Activated CD4-positive, alpha-beta T cell treated with anti-CD3 and anti-CD28 coated beads, Interleukin-2, amount 10 ng/mL, durations not matched to agents 24 days and 14 days (primary cell): ENCODE data around the gene ETV5. TPM values are rescaled to one million over a fixed set of nuclear protein-coding genes. Genes with fewer than 3 reads are reported as not detected.

Source experiments
- DNase-seq: peaks from one replicate; pipeline ENCODE4 v3.0.0; 2022
- H3K27ac Mint-ChIP-seq: one replicate; pipeline ENCODE4 v1.8.0; 2022; ENCODE audit warnings: mild to moderate bottlenecking, mixed read lengths
- H3K27me3 Mint-ChIP-seq: one replicate; pipeline ENCODE4 v1.8.0; 2022; ENCODE audit warnings: mixed read lengths
- H3K36me3 Mint-ChIP-seq: one replicate; pipeline ENCODE4 v1.8.0; 2022; ENCODE audit warnings: low read depth, mild to moderate bottlenecking, mixed read lengths
- H3K4me1 Mint-ChIP-seq: one replicate; pipeline ENCODE4 v1.8.0; 2021; ENCODE audit warnings: mixed read lengths
- H3K4me3 Mint-ChIP-seq: one replicate; pipeline ENCODE4 v1.8.0; 2022; ENCODE audit warnings: mild to moderate bottlenecking, moderate library complexity, mixed read lengths
- H3K9me3 Mint-ChIP-seq: one replicate; pipeline ENCODE4 v1.8.0; 2021; ENCODE audit warnings: mixed read lengths
- intact Hi-C: fragments of 100-400 bp; cut with micrococcal nuclease; formaldehyde crosslinking; loops from one replicate; pipeline ENCODE4 v1.15.1; 2023
- total RNA-seq: library from RNA; stranded (reverse); gene quantifications from 2 replicates; pipeline ENCODE4 v1.2.3, GENCODE V29; 2022

ETV5 gene
- total RNA-seq, 1 donor from 2014 or later = 2.5 TPM

DNA sequence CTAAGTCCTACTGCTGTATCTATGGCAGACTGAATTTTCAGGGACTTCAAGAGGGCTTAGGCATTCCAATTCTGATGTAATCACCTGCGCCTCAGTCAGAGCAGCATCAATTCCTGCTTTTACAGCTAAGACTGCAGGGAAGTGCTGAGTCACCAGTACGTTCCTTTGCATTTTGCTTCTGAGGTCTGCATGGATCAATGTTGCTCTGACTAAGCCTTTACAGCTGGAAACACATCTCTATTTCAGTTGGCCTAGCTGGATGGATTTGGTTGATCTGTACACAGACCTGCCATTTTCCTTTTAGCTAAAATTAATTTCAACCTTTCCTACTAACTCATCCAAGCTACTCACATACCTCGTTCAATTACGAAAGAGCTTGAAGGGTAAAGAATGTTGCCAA is 51.3 kb downstream of the ETV5 start:
- Mint-ChIP-seq H3K4me3 (no peak overlapping the region), H3K36me3 (no peaks in the 10 kb centered on the region), H3K27ac (no peak overlapping the region), H3K27me3 (peaks cover 61% of the 10 kb centered on the region), H3K4me1 (peaks cover 10% of the 10 kb centered on the region), H3K9me3 (no peaks in the 10 kb centered on the region)
- intact Hi-C loops = no loop called here
- DNase-seq = no peak

DNA sequence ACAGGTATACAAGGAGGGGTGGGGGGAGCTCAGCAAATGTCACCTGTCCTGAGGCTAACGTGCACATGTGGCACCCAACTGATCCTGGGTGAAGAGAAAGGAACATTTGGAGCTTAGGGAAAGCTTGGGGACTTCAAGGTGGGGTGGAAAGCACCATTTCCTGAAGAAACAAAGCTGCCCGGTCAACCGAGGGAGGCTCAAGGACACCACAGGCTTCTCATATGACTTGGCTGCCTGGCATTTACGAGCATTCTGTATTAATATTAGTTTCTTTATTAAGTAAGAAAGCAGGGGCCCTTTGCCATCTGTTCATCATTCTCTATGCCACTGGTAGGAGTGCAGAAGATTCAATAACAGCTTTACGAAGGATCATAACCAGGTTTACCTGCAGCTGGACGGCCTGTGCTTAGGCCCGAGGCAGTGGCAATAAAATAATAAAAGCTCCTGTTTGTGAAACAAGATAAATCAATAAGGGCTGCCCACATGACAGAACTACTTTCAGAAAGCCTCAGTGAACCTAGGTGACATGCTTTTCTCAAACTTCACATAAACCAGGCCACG is 54.0 kb downstream of the ETV5 start:
- H3K27me3 Mint-ChIP-seq = peaks cover 59% of the 10 kb centered on the region
- H3K36me3 Mint-ChIP-seq = no peaks in the 10 kb centered on the region
- H3K4me1 Mint-ChIP-seq = peaks cover 1% of the 10 kb centered on the region
- H3K27ac Mint-ChIP-seq = no peak overlapping the region
- DNase-seq = no peak
- H3K9me3 Mint-ChIP-seq = no peaks in the 10 kb centered on the region
- no peak overlapping the region for H3K4me3 Mint-ChIP-seq
- intact Hi-C loops = no loop called here

DNA sequence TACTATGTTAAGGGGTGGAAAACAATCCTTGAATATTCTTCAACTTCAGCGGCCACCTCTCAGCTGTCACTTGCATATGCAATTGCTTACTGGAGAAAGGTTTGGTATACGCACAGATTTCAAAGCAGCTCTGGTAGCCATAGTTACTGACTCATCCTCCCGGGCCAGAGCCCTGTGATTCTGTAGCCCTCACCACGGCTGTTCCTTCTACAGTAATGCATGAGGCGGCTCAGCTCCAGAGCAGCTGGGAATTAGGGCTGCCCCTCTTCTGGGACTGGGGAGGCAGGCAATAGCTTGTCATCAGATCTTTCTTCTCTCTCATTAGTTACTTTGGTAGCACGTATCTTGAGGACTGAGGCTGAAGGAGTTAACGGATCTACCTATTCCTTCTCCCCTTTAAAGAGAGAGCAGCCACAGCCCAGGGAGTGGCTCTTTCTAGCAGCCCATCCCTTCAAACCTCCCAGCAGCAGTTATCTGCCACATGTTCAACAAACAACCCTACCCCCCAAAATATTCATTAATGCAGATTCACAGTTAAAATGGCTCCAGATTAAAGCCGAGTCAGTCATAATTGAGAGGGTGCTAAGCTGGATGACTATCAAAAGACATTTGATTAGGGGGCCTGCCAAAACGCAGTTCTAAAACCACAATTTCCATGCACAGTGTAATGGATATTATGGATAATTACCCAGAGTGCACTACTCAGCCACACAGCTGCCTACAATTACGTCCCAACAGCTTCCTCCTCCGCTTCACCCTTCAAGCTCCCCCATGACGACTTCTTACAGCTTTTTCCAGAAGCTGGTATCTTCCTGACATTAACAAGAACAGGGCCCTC is 54.7 kb downstream of the ETV5 start:
- Mint-ChIP-seq H3K27ac (no peak overlapping the region), H3K9me3 (no peaks in the 10 kb centered on the region), H3K4me1 (no peaks in the 10 kb centered on the region), H3K4me3 (no peak overlapping the region), H3K36me3 (no peaks in the 10 kb centered on the region), H3K27me3 (peaks cover 59% of the 10 kb centered on the region)
- intact Hi-C loops = no loop called here
- DNase-seq = no peak

DNA sequence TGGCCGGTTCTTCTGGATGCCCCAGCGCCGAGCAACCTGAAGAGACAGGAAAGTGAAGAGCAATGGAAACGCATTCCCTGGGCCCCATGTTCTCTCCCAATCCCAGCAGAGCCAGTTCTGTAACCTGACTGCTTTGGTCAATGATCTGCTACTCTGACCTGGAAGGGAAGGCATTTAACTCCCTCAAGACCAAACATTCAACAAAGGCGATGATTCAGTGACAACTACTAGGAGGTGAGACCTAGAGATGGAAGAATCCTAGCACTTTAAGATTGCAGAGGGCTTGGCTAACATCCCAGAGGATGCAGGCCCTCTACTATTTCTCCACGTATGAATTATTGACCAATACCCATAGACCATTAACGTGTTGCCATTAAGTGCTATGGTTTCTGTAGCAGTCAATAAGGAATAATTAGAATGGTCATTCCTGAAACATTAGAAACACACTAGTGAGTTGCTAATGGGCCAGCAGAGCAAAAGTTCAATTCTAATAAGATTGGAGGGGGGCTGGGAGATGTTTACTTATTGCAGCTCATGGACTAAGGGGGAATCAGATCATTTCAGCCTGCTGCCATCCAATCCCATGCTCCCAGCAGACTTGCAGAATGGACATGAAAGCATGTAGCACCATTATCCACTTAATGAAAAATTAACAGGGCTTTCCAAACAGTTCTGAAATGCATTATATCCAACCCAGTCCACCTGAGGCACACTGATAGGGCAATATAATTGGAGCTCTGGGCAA is 56.6 kb downstream of the ETV5 start:
- DNase-seq = no peak
- H3K27ac Mint-ChIP-seq = no peak overlapping the region
- H3K9me3 Mint-ChIP-seq = no peaks in the 10 kb centered on the region
- H3K4me3 Mint-ChIP-seq = no peak overlapping the region
- no peaks in the 10 kb centered on the region for H3K36me3 Mint-ChIP-seq
- no peaks in the 10 kb centered on the region for H3K4me1 Mint-ChIP-seq
- peaks cover 49% of the 10 kb centered on the region for H3K27me3 Mint-ChIP-seq
- intact Hi-C loops = no loop called here

DNA sequence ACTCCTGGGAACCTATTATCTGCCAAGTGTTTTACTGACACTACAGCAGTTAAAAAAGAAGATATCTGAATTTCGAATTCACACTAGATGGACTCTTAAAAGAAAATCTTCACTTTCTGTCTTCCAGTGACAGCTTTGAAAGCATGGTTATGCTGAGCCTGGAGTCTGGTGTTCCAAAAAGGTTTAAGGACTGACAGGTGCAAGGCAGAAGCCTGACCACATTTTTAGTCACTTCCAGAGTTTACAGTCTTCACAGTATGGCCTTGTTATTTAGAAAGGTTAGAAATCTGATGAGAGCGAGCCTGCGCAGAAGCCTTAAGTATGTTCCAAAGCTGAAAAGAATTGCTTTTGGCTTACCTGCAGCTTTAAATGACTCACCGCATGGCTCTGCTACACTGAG is 59.9 kb downstream of the ETV5 start:
- Mint-ChIP-seq H3K27me3 (peaks cover 33% of the 10 kb centered on the region), H3K27ac (no peak overlapping the region), H3K4me3 (no peak overlapping the region), H3K36me3 (no peaks in the 10 kb centered on the region), H3K9me3 (no peaks in the 10 kb centered on the region), H3K4me1 (no peaks in the 10 kb centered on the region)
- no peak for DNase-seq
- intact Hi-C loops = no loop called here

DNA sequence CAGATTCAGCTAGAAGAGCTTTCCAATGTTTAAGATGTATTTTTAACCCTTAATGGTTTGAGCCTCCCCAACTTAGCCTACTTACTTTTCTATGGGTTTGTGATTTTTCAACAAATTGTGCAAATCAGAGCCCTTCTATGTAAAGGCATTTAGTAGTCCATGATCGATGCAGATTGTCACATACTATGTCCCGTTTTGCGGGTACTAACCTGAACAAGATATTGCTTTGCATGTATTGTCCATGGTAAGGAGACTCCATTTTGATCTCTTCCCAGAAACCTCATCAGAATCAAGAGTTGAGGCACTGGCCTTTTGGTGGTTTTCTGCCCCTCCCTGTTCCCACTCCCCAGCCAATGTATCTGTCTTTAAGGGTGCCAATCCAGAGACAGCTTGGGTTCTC is 60.8 kb downstream of the ETV5 start:
- Mint-ChIP-seq H3K4me1 (no peaks in the 10 kb centered on the region), H3K4me3 (no peak overlapping the region), H3K27me3 (peaks cover 34% of the 10 kb centered on the region), H3K36me3 (no peaks in the 10 kb centered on the region), H3K27ac (no peak overlapping the region), H3K9me3 (no peaks in the 10 kb centered on the region)
- intact Hi-C loops = no loop called here
- DNase-seq = no peak

DNA sequence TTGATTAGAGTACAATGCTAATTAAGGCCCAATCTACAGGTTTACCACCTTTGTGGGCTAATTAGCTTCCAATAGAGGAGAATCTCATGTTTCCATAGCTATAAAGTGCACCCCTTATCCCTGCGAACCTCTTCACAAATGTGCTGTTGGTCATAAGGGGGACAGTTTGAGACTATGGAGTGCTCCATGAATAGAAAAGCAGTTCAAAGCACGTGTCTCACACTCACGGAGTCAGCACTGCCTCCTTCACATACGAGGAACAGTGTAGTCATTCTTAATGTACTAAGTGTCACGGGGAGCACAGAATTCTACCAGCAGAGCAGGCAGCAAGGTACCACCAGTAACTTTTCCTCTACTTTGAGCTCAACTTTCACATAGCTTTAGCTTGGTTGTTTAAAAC is 62.1 kb downstream of the ETV5 start:
- H3K4me3 Mint-ChIP-seq = no peak overlapping the region
- H3K27me3 Mint-ChIP-seq = peaks cover 36% of the 10 kb centered on the region

DNA sequence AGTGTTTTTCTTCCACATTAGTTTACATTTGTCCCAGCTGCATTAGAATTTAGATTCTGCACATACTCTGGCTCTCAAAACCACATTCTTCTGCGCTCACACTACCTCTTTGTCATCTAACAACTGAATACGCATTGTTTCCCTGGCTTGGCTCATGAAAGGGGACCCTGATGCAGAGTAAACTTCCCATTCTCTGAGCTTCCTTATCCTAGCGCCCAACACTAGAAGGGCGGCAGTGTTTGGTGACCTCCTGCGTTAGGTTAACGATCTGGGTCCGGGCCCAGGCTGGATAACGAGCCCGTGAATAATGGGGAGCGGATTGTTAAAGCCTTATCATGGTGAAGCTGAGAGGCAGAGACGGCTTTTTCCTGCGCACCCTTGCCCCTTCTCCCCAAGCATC is 63.9 kb downstream of the ETV5 start:
- no peaks in the 10 kb centered on the region for H3K4me1 Mint-ChIP-seq
- H3K9me3 Mint-ChIP-seq = no peaks in the 10 kb centered on the region
- H3K27ac Mint-ChIP-seq = no peak overlapping the region
- H3K4me3 Mint-ChIP-seq = no peak overlapping the region
- H3K27me3 Mint-ChIP-seq = peaks cover 30% of the 10 kb centered on the region
- DNase-seq = no peak
- intact Hi-C loops = no loop called here
- H3K36me3 Mint-ChIP-seq = no peaks in the 10 kb centered on the region

More for the DNA sequence above, 62.1 kb downstream of the ETV5 start:
- DNase-seq = no peak
- H3K36me3 Mint-ChIP-seq = no peaks in the 10 kb centered on the region
- intact Hi-C loops = no loop called here
- H3K9me3 Mint-ChIP-seq = no peaks in the 10 kb centered on the region
- H3K4me1 Mint-ChIP-seq = no peaks in the 10 kb centered on the region
- no peak overlapping the region for H3K27ac Mint-ChIP-seq

DNA sequence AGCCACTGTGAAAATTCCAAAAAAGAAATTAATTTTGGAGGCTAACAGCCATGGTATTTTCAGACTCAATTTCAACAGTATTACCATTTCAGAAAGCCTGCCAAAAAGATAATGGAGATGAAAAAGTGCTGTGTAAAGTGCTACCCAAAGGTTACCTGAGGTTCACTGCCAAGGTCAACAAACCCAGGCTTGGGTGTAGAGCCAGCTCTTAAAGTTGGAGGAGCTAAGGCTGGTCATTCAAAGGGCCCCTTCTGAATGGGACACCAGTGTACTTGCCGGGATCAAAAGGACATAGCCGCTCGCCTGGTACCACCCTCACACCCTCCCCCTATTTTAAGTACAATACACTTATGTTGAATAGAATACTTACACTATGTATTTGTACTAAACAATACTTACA is 64.5 kb downstream of the ETV5 start:
- no peak overlapping the region for H3K27ac Mint-ChIP-seq
- no peak for DNase-seq
- intact Hi-C loops = no loop called here
- peaks cover 32% of the 10 kb centered on the region for H3K27me3 Mint-ChIP-seq
- no peaks in the 10 kb centered on the region for H3K9me3 Mint-ChIP-seq
- H3K36me3 Mint-ChIP-seq = no peaks in the 10 kb centered on the region
- H3K4me3 Mint-ChIP-seq = no peak overlapping the region
- no peaks in the 10 kb centered on the region for H3K4me1 Mint-ChIP-seq

DNA sequence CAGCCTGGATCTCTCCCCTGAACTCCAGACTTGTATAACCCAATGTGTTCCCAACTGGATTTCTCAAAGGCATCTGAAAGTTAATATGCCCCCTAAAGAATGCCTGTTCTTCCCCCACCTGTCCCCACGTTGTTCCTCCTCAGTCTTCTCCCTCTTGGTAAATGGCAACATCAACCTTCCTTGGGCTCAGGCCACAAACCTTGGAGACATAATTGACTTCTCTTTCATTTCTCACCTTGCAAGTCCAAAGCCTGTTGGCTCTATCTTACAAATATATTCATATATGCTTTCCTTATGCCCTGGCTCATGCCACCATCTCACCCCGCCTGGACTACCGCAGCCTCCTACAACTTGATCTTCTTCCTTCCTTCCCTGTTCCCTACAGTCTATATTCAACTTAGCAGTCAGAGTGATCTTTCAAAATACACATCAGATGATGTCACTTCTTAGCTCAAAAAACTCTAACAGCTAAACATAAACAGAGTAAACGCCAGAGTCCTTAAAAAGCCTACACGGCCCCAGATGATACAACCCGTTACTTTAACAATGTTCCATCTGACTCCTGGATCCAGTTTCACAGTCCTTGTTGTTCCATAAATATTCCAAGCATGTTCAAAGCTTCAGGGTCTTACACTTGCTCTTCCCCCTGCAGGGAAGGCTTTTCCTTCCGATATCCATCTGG is 66.2 kb downstream of the ETV5 start:
- intact Hi-C loops = no loop called here
- Mint-ChIP-seq H3K27me3 (peaks cover 32% of the 10 kb centered on the region), H3K9me3 (no peaks in the 10 kb centered on the region), H3K4me1 (no peaks in the 10 kb centered on the region), H3K4me3 (no peak overlapping the region), H3K27ac (no peak overlapping the region), H3K36me3 (no peaks in the 10 kb centered on the region)
- no peak for DNase-seq

DNA sequence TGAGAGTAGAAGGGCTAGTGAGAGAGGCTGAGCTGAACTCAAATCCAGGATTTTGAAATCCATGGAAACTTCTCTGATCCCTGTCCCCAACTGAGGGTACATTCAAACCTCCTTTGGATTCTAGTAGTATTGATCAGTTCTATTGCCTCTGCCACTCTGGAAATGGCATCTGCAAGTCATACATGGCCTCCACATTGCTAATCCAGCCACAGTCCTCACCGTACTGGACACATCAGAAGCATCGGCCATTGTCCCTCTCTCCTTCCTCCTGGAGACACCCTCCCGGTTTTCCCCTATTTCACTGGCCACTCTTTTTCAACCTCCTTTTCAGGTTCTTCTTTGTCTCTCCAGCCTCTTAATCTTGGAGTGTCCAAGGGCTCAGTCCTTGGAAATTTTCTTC is 66.9 kb downstream of the ETV5 start:
- Mint-ChIP-seq H3K27me3 (peaks cover 36% of the 10 kb centered on the region), H3K4me3 (no peak overlapping the region), H3K4me1 (no peaks in the 10 kb centered on the region), H3K36me3 (no peaks in the 10 kb centered on the region), H3K9me3 (no peaks in the 10 kb centered on the region), H3K27ac (no peak overlapping the region)
- DNase-seq = no peak
- intact Hi-C loops = no loop called here

DNA sequence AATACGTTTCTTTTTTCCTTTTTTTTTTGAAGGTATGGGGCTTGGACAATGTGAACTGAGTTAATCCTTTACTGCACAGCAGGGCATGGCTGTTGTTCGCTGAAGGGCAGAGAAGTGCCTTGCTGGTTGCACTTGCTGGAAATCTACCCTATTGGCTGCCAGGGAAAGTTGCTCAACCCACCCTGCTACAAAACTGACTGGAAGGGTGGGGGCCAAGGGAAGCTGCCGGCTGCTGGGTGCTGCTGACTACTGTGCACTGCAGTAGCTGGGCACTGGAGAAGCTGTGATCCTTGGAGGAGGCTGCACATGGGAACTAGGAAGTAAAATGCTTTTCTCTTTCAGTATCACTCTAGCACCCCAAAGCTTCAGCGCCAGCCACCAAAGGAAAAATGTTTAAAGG is 70.5 kb downstream of the ETV5 start:
- H3K4me1 Mint-ChIP-seq = no peaks in the 10 kb centered on the region
- intact Hi-C loops = no loop called here
- H3K36me3 Mint-ChIP-seq = no peaks in the 10 kb centered on the region
- no peaks in the 10 kb centered on the region for H3K9me3 Mint-ChIP-seq
- no peak overlapping the region for H3K27ac Mint-ChIP-seq
- H3K27me3 Mint-ChIP-seq = peaks cover 29% of the 10 kb centered on the region
- H3K4me3 Mint-ChIP-seq = no peak overlapping the region
- no peak for DNase-seq

DNA sequence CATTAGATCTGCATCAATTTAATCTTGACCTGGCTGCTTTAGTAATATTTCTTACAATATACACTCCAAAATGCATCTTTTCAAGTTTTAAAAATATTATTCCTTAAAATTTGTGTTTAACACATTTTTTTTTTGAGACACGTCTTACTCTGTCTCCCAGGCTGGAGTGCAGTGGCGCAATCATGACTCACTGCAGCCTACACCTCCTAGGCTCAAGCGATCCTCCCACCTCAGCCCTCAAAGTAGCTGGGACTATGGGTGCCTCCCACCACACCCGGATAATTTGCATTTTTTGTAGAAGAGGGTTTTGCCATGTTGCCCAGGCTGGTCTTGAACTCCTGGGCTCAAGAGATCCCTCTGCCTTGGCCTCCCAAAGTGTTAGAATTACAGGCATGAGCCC is 73.6 kb downstream of the ETV5 start:
- no peak overlapping the region for H3K27ac Mint-ChIP-seq
- DNase-seq = no peak
- H3K4me3 Mint-ChIP-seq = no peak overlapping the region
- no peaks in the 10 kb centered on the region for H3K9me3 Mint-ChIP-seq
- no peaks in the 10 kb centered on the region for H3K36me3 Mint-ChIP-seq
- H3K4me1 Mint-ChIP-seq = no peaks in the 10 kb centered on the region
- H3K27me3 Mint-ChIP-seq = peaks cover 17% of the 10 kb centered on the region
- intact Hi-C loops = no loop called here

DNA sequence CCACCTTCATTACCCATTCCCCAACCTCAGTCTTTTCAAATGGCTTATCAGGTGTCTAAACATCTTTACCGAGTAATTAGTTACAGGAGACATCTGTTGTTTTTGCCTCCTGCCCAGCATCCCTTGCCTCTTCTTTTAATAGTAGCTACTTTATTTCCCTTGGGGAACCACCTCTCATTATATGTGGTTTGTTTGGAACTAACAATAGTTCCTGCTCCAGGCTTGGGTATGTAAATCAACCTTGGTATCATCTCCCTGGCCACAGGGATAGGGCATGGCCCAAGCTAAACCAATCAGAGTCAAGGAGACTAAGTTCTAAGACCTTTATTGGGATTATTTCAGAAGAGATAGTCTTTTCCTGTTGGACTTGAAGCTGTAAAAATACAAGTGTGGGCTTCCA is 76.6 kb downstream of the ETV5 start:
- H3K4me3 Mint-ChIP-seq = no peak overlapping the region
- intact Hi-C loops = no loop called here
- peaks cover 12% of the 10 kb centered on the region for H3K27me3 Mint-ChIP-seq
- H3K4me1 Mint-ChIP-seq = no peaks in the 10 kb centered on the region
- no peak for DNase-seq
- no peaks in the 10 kb centered on the region for H3K9me3 Mint-ChIP-seq
- H3K27ac Mint-ChIP-seq = no peak overlapping the region
- H3K36me3 Mint-ChIP-seq = no peaks in the 10 kb centered on the region
